ENCODE results near the gene DUS3L.

DNA sequence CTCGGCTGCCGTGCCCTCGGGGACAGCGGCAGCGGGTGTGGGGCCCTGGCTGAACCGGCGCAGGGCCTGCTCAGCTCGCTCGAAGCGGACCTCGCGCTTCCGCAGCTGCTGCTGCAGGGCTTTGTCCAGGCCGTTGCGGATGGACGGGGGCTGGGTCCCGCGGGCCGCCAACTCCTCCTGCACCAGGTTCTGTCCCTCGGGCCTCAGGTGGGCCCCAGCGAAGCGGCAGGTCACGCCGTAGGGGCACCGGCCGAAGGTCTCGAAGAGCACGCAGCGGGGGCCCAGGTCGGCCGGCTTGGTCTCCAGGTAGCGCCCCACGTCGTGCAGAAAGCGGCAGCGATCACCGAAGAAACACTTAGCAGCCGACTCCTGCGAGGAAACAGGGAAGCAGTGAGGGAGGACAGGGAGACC lies 1.6 kb downstream of the DUS3L start:
- TF ChIP-seq, protein P1, sequence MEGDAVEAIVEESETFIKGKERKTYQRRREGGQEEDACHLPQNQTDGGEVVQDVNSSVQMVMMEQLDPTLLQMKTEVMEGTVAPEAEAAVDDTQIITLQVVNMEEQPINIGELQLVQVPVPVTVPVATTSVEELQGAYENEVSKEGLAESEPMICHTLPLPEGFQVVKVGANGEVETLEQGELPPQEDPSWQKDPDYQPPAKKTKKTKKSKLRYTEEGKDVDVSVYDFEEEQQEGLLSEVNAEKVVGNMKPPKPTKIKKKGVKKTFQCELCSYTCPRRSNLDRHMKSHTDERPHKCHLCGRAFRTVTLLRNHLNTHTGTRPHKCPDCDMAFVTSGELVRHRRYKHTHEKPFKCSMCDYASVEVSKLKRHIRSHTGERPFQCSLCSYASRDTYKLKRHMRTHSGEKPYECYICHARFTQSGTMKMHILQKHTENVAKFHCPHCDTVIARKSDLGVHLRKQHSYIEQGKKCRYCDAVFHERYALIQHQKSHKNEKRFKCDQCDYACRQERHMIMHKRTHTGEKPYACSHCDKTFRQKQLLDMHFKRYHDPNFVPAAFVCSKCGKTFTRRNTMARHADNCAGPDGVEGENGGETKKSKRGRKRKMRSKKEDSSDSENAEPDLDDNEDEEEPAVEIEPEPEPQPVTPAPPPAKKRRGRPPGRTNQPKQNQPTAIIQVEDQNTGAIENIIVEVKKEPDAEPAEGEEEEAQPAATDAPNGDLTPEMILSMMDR (IDR thresholded peaks at IDR 0.05; ENCODE audit: poor library complexity) = no peak
- no peak for TF ChIP-seq EZH2 (IDR thresholded peaks at IDR 0.05; ENCODE audit: borderline replicate concordance)
